ENCODE results near the gene PPP1R7.
"Not testable (repeated sequence)": the region's sequence is repeated elsewhere in the genome, so short reads cannot be mapped to it uniquely, and the experiment has no call there.

The PPP1R7 gene, protein sequence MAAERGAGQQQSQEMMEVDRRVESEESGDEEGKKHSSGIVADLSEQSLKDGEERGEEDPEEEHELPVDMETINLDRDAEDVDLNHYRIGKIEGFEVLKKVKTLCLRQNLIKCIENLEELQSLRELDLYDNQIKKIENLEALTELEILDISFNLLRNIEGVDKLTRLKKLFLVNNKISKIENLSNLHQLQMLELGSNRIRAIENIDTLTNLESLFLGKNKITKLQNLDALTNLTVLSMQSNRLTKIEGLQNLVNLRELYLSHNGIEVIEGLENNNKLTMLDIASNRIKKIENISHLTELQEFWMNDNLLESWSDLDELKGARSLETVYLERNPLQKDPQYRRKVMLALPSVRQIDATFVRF

DNA sequence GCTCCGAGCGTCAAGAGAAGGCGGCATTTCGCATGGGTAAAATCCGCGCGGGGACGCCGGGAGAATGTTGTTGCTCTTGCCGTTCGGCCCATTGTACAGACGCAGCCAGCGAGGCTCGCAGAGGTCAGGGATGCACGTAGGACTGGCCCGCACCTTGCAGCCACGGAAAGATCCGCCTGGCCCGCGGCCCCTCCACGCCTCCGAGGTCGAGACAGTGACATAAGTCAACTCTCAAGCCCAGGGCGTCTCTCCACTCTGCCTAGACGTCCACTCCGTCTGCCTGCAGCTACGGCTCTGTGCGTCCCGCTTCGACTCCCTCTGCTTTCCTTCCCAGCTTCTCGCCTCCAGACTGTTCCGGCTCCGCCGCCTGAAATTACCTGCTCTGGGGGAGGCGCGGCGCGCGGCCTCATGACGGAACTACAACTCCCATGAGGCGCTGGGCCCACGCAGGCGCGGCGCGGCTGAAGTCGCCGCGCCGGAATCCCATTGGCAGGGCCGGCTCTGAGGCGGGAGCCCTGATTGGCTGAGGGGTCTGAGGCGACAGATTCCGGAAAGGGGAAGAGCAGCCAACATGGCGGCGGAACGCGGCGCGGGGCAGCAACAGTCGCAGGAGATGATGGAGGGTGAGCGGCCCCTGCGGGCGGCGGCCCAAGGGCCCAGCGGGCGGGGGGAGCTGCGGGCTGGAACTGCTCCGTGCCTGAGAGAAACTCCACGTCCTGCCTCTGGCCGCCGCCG lies at the start of gene PPP1R7:
PPP1R7 (plus strand) TSS at position 543 of the 735 bp plus-strand sequence; CDS start at position 572, 29 bp downstream.
- Mint-ChIP-seq H3K36me3 (ENCODE audit: low read depth) (peaks cover 43% of the 10 kb centered on the region), H3K27me3 (no peaks in the 10 kb centered on the region), H3K4me1 (ENCODE audit: low read depth) (peaks cover 60% of the 10 kb centered on the region), H3K4me3 (peak within 1 kb of the TSS; percentile 92), H3K27ac (peak within 1 kb of the TSS; percentile 96), H3K9me3 (no peaks in the 10 kb centered on the region)
- DNase-seq = peak; percentile 94

- H3K4me1 Mint-ChIP-seq (ENCODE audit: low read depth) = peaks cover 77% of the 10 kb centered on the region
- no peaks in the 10 kb centered on the region for H3K9me3 Mint-ChIP-seq
- no peaks in the 10 kb centered on the region for H3K27me3 Mint-ChIP-seq
- H3K27ac Mint-ChIP-seq = peak within 1 kb of the TSS; percentile 98
- peaks cover 85% of the 10 kb centered on the region for H3K36me3 Mint-ChIP-seq (ENCODE audit: low read depth)
- peak; percentile 93 for DNase-seq
- peak within 1 kb of the TSS; percentile 97 for H3K4me3 Mint-ChIP-seq
These were observed 47.9 kb upstream of the PPP1R7 start, which contains the start of gene MTERF4 for GRCh38 chr2:241102239-241102803. MTERF4 (minus strand) TSS chr2:241102287; CDS start chr2:241102273, 14 bp downstream.

- no peaks in the 10 kb centered on the region for H3K27me3 Mint-ChIP-seq
- H3K36me3 Mint-ChIP-seq (ENCODE audit: low read depth) = peaks cover 85% of the 10 kb centered on the region
- peak overlapping the region; percentile 97 for H3K4me3 Mint-ChIP-seq
- no peak for DNase-seq
- H3K9me3 Mint-ChIP-seq = no peaks in the 10 kb centered on the region
- H3K27ac Mint-ChIP-seq = peak overlapping the region; percentile 98
- H3K4me1 Mint-ChIP-seq (ENCODE audit: low read depth) = peaks cover 77% of the 10 kb centered on the region
These were observed 47.1 kb upstream of the PPP1R7 start for GRCh38 chr2:241103176-241103595.

- not testable (repeated sequence) for H3K27me3 Mint-ChIP-seq, H3K4me3 Mint-ChIP-seq, DNase-seq, H3K9me3 Mint-ChIP-seq
- H3K27ac Mint-ChIP-seq = peak overlapping the region; percentile 98
- H3K4me1 Mint-ChIP-seq (ENCODE audit: low read depth) = peaks cover 76% of the 10 kb centered on the region
- H3K36me3 Mint-ChIP-seq (ENCODE audit: low read depth) = peaks cover 82% of the 10 kb centered on the region
These were observed 45.7 kb upstream of the PPP1R7 start for GRCh38 chr2:241104611-241105010.

DNA sequence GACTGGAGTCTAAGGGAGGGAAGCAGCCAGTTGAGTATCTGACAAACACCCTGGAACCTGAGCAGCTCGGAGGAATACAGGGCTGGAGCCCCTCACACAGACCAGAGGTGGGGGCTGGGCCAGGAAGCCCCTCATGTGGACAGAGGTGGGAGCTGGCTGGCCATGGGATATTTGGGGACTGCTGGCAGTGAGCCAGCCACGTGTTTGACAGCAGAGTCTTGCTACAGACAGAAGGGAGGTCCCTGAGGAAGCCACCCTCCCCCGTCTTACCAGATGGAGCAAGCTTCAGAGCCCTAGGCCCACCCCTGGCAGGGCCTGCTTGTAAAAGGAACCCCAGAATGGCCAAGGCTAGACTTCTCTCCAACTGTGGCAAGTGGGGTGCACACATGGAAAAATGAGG lies 44.6 kb upstream of the PPP1R7 start:
- Mint-ChIP-seq H3K4me3 (no peak overlapping the region), H3K27me3 (no peaks in the 10 kb centered on the region), H3K9me3 (no peaks in the 10 kb centered on the region), H3K4me1 (ENCODE audit: low read depth) (peaks cover 77% of the 10 kb centered on the region), H3K27ac (peak overlapping the region; percentile 98), H3K36me3 (ENCODE audit: low read depth) (peaks cover 81% of the 10 kb centered on the region)
- DNase-seq = no peak

- Mint-ChIP-seq H3K27me3 (no peaks in the 10 kb centered on the region), H3K36me3 (ENCODE audit: low read depth) (peaks cover 82% of the 10 kb centered on the region), H3K9me3 (no peaks in the 10 kb centered on the region), H3K4me3 (no peak overlapping the region), H3K27ac (peak overlapping the region; percentile 93), H3K4me1 (ENCODE audit: low read depth) (peaks cover 88% of the 10 kb centered on the region)
- no peak for DNase-seq
These were observed 43.1 kb upstream of the PPP1R7 start for GRCh38 chr2:241107031-241107783.

DNA sequence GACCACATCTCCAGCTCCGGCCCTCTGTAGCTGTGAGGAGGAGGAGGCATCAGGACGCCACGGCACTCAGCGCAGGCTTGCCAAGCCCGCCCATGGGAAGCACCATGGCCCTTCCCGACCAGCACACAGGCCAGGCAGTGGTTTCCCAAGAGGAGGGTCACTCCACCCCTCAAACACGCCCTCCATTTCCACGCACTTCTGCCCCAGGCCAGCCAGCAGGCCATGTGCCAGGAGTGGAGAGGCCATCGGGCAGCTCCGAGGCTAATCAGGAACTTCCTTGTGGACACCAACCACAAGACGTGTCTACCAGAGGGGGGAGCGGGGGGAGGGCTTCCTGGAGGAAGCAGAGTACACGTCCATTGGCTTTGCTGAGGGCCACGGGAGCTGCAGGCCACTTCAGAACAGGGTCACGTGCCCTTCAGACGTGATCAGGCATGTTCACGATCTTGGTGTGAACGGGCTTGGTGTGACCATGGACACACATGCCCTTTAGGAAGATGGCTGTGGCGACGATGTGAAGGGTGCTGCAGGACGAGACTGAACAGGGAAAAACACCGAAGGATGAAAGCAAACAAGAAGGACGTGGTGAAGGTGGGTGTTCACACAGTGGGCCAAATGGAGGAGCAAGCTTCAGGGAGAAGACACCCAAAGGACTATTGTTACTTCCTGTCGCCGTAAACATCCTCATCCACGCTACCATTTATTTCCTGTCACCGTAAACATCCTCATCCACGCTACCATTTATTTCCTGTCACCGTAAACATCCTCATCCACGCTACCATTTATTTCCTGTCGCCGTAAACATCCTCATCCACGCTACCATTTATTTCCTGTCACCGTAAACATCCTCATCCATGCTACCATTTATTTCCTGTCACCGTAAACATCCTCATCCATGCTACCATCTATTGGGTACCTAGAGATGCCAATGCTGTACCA lies 41.7 kb upstream of the PPP1R7 start:
- Mint-ChIP-seq H3K36me3 (ENCODE audit: low read depth) (peaks cover 79% of the 10 kb centered on the region), H3K4me1 (ENCODE audit: low read depth) (peaks cover 90% of the 10 kb centered on the region), H3K27me3 (no peaks in the 10 kb centered on the region), H3K4me3 (peak overlapping the region; percentile 80), H3K27ac (peak overlapping the region; percentile 93), H3K9me3 (no peaks in the 10 kb centered on the region)
- peak; percentile 50 for DNase-seq

- Mint-ChIP-seq H3K36me3 (ENCODE audit: low read depth) (peaks cover 87% of the 10 kb centered on the region), H3K4me3 (peak overlapping the region; percentile 80), H3K27ac (peak overlapping the region; percentile 93), H3K9me3 (no peaks in the 10 kb centered on the region), H3K27me3 (no peaks in the 10 kb centered on the region), H3K4me1 (ENCODE audit: low read depth) (peaks cover 82% of the 10 kb centered on the region)
- peak; percentile 49 for DNase-seq
These were observed 40.8 kb upstream of the PPP1R7 start for GRCh38 chr2:241109210-241110088.

- peak; percentile 44 for DNase-seq
- no peaks in the 10 kb centered on the region for H3K9me3 Mint-ChIP-seq
- H3K4me3 Mint-ChIP-seq = peak overlapping the region; percentile 80
- no peaks in the 10 kb centered on the region for H3K27me3 Mint-ChIP-seq
- H3K36me3 Mint-ChIP-seq (ENCODE audit: low read depth) = peaks cover 90% of the 10 kb centered on the region
- peak overlapping the region; percentile 93 for H3K27ac Mint-ChIP-seq
- peaks cover 80% of the 10 kb centered on the region for H3K4me1 Mint-ChIP-seq (ENCODE audit: low read depth)
These were observed 40.1 kb upstream of the PPP1R7 start for GRCh38 chr2:241110089-241110606.

GRCh38 chr2:241110607-241111439 lies 39.4 kb upstream of the PPP1R7 start:
- peaks cover 90% of the 10 kb centered on the region for H3K36me3 Mint-ChIP-seq (ENCODE audit: low read depth)
- H3K9me3 Mint-ChIP-seq = no peaks in the 10 kb centered on the region
- peak overlapping the region; percentile 93 for H3K27ac Mint-ChIP-seq
- peak overlapping the region; percentile 80 for H3K4me3 Mint-ChIP-seq
- peaks cover 73% of the 10 kb centered on the region for H3K4me1 Mint-ChIP-seq (ENCODE audit: low read depth)
- H3K27me3 Mint-ChIP-seq = no peaks in the 10 kb centered on the region
- peak; percentile 44 for DNase-seq

DNA sequence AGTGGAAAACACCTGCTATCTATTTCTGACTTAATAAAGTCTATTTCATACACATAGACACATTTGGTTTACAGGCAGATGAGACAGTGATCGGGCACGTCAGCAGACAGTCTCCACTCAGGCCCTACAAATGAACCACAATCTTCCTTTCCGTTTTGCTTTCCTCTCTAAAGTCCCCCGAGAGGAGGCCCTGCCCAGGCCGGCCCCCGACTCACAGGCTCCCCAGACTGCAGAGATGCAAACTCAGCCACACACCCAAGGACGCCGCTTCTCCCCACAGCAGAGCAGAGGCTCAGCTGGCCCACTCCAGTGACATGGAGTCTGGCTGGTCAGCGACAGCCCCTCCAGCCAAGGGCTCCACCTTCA lies 38.8 kb upstream of the PPP1R7 start:
- Mint-ChIP-seq H3K4me1 (ENCODE audit: low read depth) (peaks cover 67% of the 10 kb centered on the region), H3K27me3 (no peaks in the 10 kb centered on the region), H3K27ac (peak overlapping the region; percentile 93), H3K9me3 (no peaks in the 10 kb centered on the region), H3K4me3 (peak overlapping the region; percentile 80), H3K36me3 (ENCODE audit: low read depth) (peaks cover 90% of the 10 kb centered on the region)
- peak; percentile 50 for DNase-seq

DNA sequence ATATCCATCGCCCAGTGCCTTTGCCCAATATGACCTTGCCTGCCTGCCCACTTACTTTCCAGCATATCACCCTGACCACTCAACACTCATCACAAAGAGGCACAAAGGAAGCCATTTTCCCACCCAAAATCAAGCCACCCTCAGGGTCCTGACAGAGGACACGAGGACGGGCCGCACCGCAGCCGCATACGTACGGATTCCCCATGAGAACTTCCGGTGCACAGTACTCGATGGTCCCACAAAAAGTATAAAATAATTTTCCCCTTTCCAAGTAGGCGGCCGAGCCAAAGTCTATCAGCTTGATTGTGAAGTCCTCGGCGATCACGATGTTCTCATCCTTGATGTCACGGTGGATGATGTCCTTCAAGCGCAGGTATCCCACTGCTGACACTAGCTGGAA lies 38.2 kb upstream of the PPP1R7 start:
- peak overlapping the region; percentile 80 for H3K4me3 Mint-ChIP-seq
- no peaks in the 10 kb centered on the region for H3K9me3 Mint-ChIP-seq
- H3K27ac Mint-ChIP-seq = peak overlapping the region; percentile 93
- DNase-seq = no peak
- peaks cover 64% of the 10 kb centered on the region for H3K4me1 Mint-ChIP-seq (ENCODE audit: low read depth)
- H3K27me3 Mint-ChIP-seq = no peaks in the 10 kb centered on the region
- peaks cover 90% of the 10 kb centered on the region for H3K36me3 Mint-ChIP-seq (ENCODE audit: low read depth)
